Type B pancreatic cell (in vitro differentiated cells): ENCODE measurements around the gene SLC8A1. TPM values are rescaled to one million over a fixed set of nuclear protein-coding genes. Genes with fewer than 3 reads are reported as not detected.

Source experiments
- DNase-seq: peaks from one replicate; pipeline ENCODE4 v3.0.0; 2021; ENCODE audit warnings: mixed read lengths; ENCODE audit not compliant: unreplicated experiment; ENCODE audit errors: extremely low spot score
- H3K27ac Mint-ChIP-seq: 2 replicates; pipeline ENCODE4 v1.8.0; 2021; ENCODE audit warnings: mild to moderate bottlenecking, mixed read lengths
- H3K27me3 Mint-ChIP-seq: 2 replicates; pipeline ENCODE4 v1.8.0; 2021; ENCODE audit warnings: mixed read lengths
- H3K36me3 Mint-ChIP-seq: 2 replicates; pipeline ENCODE4 v1.8.0; 2021; ENCODE audit warnings: mixed read lengths
- H3K4me1 Mint-ChIP-seq: one replicate; pipeline ENCODE4 v1.8.0; 2021; ENCODE audit warnings: mixed read lengths; ENCODE audit not compliant: unreplicated experiment
- H3K4me3 Mint-ChIP-seq: 2 replicates; pipeline ENCODE4 v1.8.0; 2021; ENCODE audit warnings: mild to moderate bottlenecking, mixed read lengths
- H3K9me3 Mint-ChIP-seq: 2 replicates; pipeline ENCODE4 v1.8.0; 2021; ENCODE audit warnings: mixed read lengths
- total RNA-seq: library from RNA; stranded (reverse); gene quantifications from 2 replicates; pipeline ENCODE4 v1.2.1, GENCODE V29; 2021; ENCODE audit warnings: low replicate concordance
- TF ChIP-seq, protein P1 (sequence below): fragments of 200-600 bp; sonication (generic); conservative IDR thresholded peaks from 2 replicates; pipeline ENCODE4 v1.5.0; 2021; ENCODE audit warnings: antibody characterized with exemption, mild to moderate bottlenecking

The SLC8A1 gene
- total RNA-seq, 1 donor from 2014 or later: 42.1 TPM

DNA sequence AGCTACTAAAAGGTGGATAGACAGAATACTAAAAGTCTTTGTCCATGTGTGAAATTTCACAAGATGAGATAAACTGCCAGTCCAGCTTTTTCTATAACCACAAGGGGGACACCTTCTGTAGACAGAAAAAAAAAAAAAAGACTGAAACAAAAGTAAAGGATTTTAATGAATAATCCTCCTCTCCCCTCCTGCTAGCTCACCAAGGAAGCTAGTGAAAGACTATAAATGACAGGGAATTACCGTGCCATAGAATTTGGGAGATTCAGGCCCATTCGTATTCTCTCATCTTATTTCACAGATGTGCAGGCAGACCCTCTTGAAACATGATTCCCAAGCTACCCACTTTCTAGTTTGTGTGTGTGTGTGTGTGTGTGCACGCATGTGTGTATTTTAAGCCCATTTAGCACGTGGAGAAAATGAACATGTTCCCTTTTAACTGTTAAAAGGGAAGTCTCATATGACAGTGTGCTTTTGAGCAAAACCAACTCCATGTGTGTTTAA is 36.3 kb upstream of the SLC8A1 start:
- H3K4me1 Mint-ChIP-seq: peaks cover 17% of the 10 kb centered on the region
- H3K4me3 Mint-ChIP-seq: peak overlapping the region; percentile 15
- no peak overlapping the region for H3K27ac Mint-ChIP-seq
- H3K36me3 Mint-ChIP-seq: no peaks in the 10 kb centered on the region
- TF ChIP-seq, protein P1, sequence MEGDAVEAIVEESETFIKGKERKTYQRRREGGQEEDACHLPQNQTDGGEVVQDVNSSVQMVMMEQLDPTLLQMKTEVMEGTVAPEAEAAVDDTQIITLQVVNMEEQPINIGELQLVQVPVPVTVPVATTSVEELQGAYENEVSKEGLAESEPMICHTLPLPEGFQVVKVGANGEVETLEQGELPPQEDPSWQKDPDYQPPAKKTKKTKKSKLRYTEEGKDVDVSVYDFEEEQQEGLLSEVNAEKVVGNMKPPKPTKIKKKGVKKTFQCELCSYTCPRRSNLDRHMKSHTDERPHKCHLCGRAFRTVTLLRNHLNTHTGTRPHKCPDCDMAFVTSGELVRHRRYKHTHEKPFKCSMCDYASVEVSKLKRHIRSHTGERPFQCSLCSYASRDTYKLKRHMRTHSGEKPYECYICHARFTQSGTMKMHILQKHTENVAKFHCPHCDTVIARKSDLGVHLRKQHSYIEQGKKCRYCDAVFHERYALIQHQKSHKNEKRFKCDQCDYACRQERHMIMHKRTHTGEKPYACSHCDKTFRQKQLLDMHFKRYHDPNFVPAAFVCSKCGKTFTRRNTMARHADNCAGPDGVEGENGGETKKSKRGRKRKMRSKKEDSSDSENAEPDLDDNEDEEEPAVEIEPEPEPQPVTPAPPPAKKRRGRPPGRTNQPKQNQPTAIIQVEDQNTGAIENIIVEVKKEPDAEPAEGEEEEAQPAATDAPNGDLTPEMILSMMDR: peak; percentile 79
- no peaks in the 10 kb centered on the region for H3K9me3 Mint-ChIP-seq
- DNase-seq: no peak
- H3K27me3 Mint-ChIP-seq: peaks cover 12% of the 10 kb centered on the region

DNA sequence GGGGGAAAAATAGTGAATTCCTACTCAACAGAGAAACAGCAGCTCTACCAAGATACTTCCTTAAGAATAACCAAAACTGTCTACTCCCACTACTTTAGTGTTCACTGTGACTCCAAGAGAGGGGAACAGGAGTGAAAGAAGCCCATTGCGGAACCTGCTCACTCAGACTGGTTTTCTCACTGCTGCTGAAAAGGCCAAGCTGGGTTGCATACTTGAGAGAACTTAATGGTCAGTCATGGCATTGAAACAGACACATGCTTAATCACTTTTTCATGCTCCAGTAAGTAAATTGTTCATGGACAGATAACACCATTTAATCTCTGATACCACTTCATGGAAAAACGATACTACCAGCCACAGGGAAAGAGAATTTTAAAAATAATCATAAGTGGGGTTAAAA is 35.7 kb upstream of the SLC8A1 start:
- Mint-ChIP-seq H3K4me1 (peaks cover 17% of the 10 kb centered on the region), H3K4me3 (peak overlapping the region; percentile 35), H3K36me3 (no peaks in the 10 kb centered on the region), H3K27me3 (peaks cover 12% of the 10 kb centered on the region), H3K27ac (no peak overlapping the region), H3K9me3 (no peaks in the 10 kb centered on the region)
- no peak for DNase-seq
- TF ChIP-seq, protein P1: no peak

- no peak overlapping the region for H3K27ac Mint-ChIP-seq
- no peak for DNase-seq
- H3K4me1 Mint-ChIP-seq: peaks cover 17% of the 10 kb centered on the region
- H3K36me3 Mint-ChIP-seq: no peaks in the 10 kb centered on the region
- H3K9me3 Mint-ChIP-seq: no peaks in the 10 kb centered on the region
- H3K27me3 Mint-ChIP-seq: peaks cover 12% of the 10 kb centered on the region
- TF ChIP-seq, protein P1: no peak
- H3K4me3 Mint-ChIP-seq: no peak overlapping the region
These were observed 34.0 kb upstream of the SLC8A1 start for GRCh38 chr2:40485854-40486253.

DNA sequence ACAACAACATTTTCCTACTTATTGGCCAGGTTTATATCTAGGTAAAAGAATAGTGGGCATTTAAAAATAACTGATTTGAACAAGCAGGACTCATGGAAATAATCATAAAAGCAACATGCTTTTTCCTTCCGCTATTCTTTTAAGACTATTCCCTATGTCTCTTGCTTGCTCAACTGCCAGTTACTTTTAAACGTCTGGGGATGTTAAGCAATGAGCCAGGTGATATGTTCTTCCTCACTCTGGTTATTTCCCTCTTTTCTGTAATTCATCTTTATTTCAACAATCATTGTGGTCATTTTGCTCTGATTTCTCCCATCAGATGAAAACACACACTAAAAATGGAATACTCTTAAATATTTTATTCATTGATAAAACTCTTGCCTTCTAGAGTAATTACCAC is 33.4 kb upstream of the SLC8A1 start:
- no peak overlapping the region for H3K4me3 Mint-ChIP-seq

DNA sequence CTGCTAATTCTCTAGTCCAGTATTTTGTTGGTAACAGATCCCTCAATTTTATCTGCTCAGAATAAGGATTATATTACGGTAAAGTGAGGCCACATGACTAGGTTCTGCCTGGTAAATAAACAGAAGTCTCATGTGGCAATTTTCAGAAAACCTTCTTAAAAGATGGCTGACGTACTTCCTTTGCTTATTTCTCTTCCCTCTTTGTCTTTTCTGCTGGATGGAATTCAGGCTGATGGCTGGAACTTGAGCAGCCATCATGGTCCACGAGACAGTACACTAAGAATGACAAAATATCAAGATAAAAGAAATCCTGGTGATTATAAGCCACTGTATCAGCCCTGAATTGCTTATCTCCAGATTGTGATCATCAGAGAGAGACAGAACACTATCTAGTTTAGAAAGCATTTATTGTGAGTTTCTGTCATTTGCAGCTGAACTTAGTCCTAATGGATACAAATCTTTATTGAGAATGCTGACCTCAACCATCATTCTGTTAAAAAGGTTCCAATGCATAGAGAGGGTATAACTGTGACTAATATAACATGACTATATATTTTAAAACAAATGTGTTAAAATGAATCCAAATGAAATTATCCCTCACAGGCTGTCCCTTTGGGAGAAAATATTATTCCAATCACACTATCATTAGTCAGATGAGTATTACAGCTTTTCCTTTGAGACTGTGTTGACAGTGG is 31.8 kb upstream of the SLC8A1 start:
- TF ChIP-seq, protein P1: no peak
- Mint-ChIP-seq H3K4me1 (peaks cover 16% of the 10 kb centered on the region), H3K27me3 (peaks cover 14% of the 10 kb centered on the region), H3K27ac (no peak overlapping the region), H3K4me3 (no peak overlapping the region), H3K36me3 (no peaks in the 10 kb centered on the region), H3K9me3 (no peaks in the 10 kb centered on the region)
- no peak for DNase-seq

More for the DNA sequence above, 33.4 kb upstream of the SLC8A1 start:
- Mint-ChIP-seq H3K4me1 (peaks cover 17% of the 10 kb centered on the region), H3K27me3 (peaks cover 17% of the 10 kb centered on the region), H3K9me3 (no peaks in the 10 kb centered on the region), H3K27ac (no peak overlapping the region), H3K36me3 (no peaks in the 10 kb centered on the region)
- no peak for DNase-seq
- TF ChIP-seq, protein P1: no peak
